Hepatocyte (in vitro differentiated cells): Measurements from ENCODE around the gene CAVIN1.

Experiments used
- CTCF ChIP-seq: fragments of 200-600 bp; sonication (generic); IDR thresholded peaks from 2 replicates; pipeline ENCODE4 v1.5.1; 2016; ENCODE audit warnings: antibody characterized with exemption, mild to moderate bottlenecking; ENCODE audit not compliant: poor library complexity
- EZH2 ChIP-seq: fragments of 200-600 bp; sonication (generic); IDR thresholded peaks from 2 replicates; pipeline ENCODE4 v1.6.1; 2016; ENCODE audit warnings: antibody characterized with exemption, mild to moderate bottlenecking, borderline replicate concordance
- EZH2phosphoT487 ChIP-seq: fragments of 200-600 bp; sonication (generic); IDR thresholded peaks from one replicate; pipeline ENCODE4 v1.6.1; 2018; ENCODE audit warnings: antibody characterized with exemption, mild to moderate bottlenecking, low read depth, moderate library complexity; ENCODE audit not compliant: unreplicated experiment, severe bottlenecking

GRCh38 chr17:42411905-42412679 lies 11.0 kb downstream of the CAVIN1 start:
- TF ChIP-seq CTCF (no peak), EZH2phosphoT487 (no peak), EZH2 (no peak)
